Lung (tissue), 12 donors: Measurements from ENCODE around the gene B3GNT7. TPM values are rescaled to one million over a fixed set of nuclear protein-coding genes. Genes with fewer than 3 reads are reported as not detected.

Experiments used
- ATAC-seq: fragments of 200-7000 bp; cut with Tn5 transposase; one replicate; pipeline ENCODE4 v1.9.1; 2020; ENCODE audit warnings: moderate number of reproducible peaks; ENCODE audit not compliant: insufficient read depth, low FRiP score
- DNase-seq, 3 donors: peaks; one replicate each; pipeline ENCODE4 v3.0.0-alpha.2; 2013 to 2017
- H3K27ac ChIP-seq, 2 donors: one replicate each; pipeline ENCODE4 v1.5.1; 2013; ENCODE audit warnings: mild to moderate bottlenecking in 2 of 2, moderate library complexity in 2 of 2, control low read depth in 1 of 2, inconsistent platforms in 1 of 2, low read depth in 1 of 2, low read length in 1 of 2
- H3K27me3 ChIP-seq, 3 donors: one replicate each; pipeline ENCODE4 v1.5.1; 2013; ENCODE audit warnings: low read length in 2 of 3; ENCODE audit not compliant: control insufficient read depth in 3 of 3, insufficient read depth in 3 of 3
- H3K36me3 ChIP-seq, 4 donors: one replicate each; pipeline ENCODE4 v1.5.1; 2013; ENCODE audit warnings: low read length in 4 of 4, mild to moderate bottlenecking in 1 of 4, moderate library complexity in 1 of 4; ENCODE audit not compliant: control insufficient read depth in 4 of 4, insufficient read depth in 4 of 4
- H3K4me1 ChIP-seq, 5 donors: one replicate each; pipeline ENCODE4 v1.5.1; 2013; ENCODE audit warnings: low read length in 5 of 5, mild to moderate bottlenecking in 2 of 5, moderate library complexity in 1 of 5; ENCODE audit not compliant: control insufficient read depth in 5 of 5, insufficient read depth in 5 of 5
- H3K4me3 ChIP-seq: one replicate; pipeline ENCODE4 v1.5.1; 2013; ENCODE audit warnings: mild to moderate bottlenecking, control low read depth, moderate library complexity
- H3K9ac ChIP-seq, 2 donors: one replicate each; pipeline ENCODE4 v1.5.1; 2013; ENCODE audit warnings: low read length in 2 of 2, control low read depth in 1 of 2; ENCODE audit not compliant: insufficient read depth in 1 of 2
- H3K9me3 ChIP-seq, 4 donors: one replicate each; pipeline ENCODE4 v1.5.1; 2013; ENCODE audit warnings: low read length in 3 of 4, mild to moderate bottlenecking in 1 of 4, moderate library complexity in 1 of 4; ENCODE audit not compliant: control insufficient read depth in 4 of 4, insufficient read depth in 3 of 4
- WGBS, 2 donors: extraction: QIAGEN DNeasy Blood & Tissue Kit; methylation state at CpG; one replicate each; pipeline ENCODE4 v1.1.7; 2013; 5-methylcytosine and 5-hydroxymethylcytosine counted together
- polyA plus RNA-seq, 2 donors: library from polyadenylated mRNA; stranded (reverse); fragments of 200-250 nt; gene quantifications; one replicate each; pipeline ENCODE4 v1.2.1, GENCODE V29; 2013
- total RNA-seq, 2 donors: library from RNA; depleted of rRNA in 1 of 2; stranded (reverse); fragments of >200 nt in 1 of 2; gene quantifications; one replicate each; pipeline ENCODE4 v1.2.1, GENCODE V29; 2014 to 2021
- TF ChIP-seq, protein P1 (sequence below): IDR thresholded peaks from 2 replicates; pipeline ENCODE4 v1.5.1; 2012; ENCODE audit warnings: mild to moderate bottlenecking; ENCODE audit errors: control extremely low read depth, extremely low read depth
- donor health status: control.
- donor health status: control.
- donor health status: Bipolar disorder and iron deficiency.
- donor health status: healthy.
- donor health status: DM: yes; HTN: yes; CAD: no.

The B3GNT7 gene
- total and polyA plus RNA-seq, 4 donors, result 18.9 to 73.7 (median 27.5) TPM

GRCh38 chr2:231380307-231380706, 15.2 kb upstream of the B3GNT7 start:
- 92 to 94% methylated on average over 10 of the region's 10 CpGs for WGBS, 2 donors
- Histone ChIP-seq H3K36me3 (peaks cover 0 to 1% (median 0%) of the 10 kb centered on the region in 4 donors), H3K27ac (no peak overlapping the region), H3K4me3 (no peak overlapping the region), H3K9me3 (peaks cover 0 to 4% (median 2%) of the 10 kb centered on the region in 4 donors), H3K27me3 (peaks cover 0 to 3% (median 0%) of the 10 kb centered on the region in 3 donors), H3K4me1 (no peaks in the 10 kb centered on the region), H3K9ac (no peak overlapping the region)
- TF ChIP-seq, protein P1, sequence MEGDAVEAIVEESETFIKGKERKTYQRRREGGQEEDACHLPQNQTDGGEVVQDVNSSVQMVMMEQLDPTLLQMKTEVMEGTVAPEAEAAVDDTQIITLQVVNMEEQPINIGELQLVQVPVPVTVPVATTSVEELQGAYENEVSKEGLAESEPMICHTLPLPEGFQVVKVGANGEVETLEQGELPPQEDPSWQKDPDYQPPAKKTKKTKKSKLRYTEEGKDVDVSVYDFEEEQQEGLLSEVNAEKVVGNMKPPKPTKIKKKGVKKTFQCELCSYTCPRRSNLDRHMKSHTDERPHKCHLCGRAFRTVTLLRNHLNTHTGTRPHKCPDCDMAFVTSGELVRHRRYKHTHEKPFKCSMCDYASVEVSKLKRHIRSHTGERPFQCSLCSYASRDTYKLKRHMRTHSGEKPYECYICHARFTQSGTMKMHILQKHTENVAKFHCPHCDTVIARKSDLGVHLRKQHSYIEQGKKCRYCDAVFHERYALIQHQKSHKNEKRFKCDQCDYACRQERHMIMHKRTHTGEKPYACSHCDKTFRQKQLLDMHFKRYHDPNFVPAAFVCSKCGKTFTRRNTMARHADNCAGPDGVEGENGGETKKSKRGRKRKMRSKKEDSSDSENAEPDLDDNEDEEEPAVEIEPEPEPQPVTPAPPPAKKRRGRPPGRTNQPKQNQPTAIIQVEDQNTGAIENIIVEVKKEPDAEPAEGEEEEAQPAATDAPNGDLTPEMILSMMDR, result no peak
- no peak for DNase-seq
- ATAC-seq, result no peak

DNA sequence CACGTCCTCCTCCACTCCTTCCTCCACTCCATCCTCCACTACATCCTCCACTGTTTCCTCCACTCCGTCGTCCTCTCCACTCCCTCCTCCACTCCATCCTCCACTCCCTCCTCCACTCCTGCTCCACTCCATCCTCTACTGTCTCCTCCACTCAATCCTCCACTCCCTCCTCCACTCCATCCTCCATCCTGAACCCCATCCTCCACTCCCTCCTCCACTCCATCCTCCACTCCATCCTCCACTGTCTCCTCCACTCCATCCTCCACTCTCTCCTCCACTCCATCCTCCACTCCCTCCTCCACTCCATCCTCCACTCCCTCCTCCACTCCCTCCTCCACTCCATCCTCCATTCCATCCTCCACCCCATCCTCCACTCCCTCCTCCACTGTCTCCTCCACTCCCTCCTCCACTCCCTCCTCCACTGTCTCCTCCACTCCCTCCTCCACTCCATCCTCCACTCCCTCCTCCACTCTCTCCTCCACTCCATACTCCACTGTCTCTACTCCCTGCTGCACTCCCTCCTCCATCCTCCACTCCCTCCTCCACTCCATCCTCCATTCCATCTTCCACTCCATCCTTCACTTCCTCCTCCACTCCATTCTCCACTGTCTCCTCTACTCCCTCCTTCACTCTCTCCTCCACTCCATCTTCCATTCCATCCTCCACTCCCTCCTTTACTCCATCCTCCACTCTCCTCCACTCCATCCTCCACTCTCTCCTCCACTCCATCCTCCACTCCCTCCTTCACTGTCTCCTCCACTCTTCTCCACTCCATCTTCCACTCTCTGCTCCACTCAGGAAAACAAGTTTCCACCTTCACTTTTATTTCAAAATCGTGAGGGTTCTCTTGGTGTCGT, 14.3 kb upstream of the B3GNT7 start:
- WGBS, 2 donors, result 90 to 91% methylated on average over 5 of the region's 5 CpGs
- TF ChIP-seq, protein P1, result no peak
- Histone ChIP-seq H3K9ac (no peak overlapping the region), H3K36me3 (peaks cover 0 to 1% (median 0%) of the 10 kb centered on the region in 4 donors), H3K4me1 (no peaks in the 10 kb centered on the region), H3K27ac (no peak overlapping the region), H3K4me3 (no peak overlapping the region), H3K27me3 (peaks cover 0 to 3% (median 0%) of the 10 kb centered on the region in 3 donors), H3K9me3 (peaks cover 0 to 4% (median 3%) of the 10 kb centered on the region in 4 donors)
- DNase-seq, result no peak
- no peak for ATAC-seq

GRCh38 chr2:231382116-231382515, 13.4 kb upstream of the B3GNT7 start:
- no peaks in the 10 kb centered on the region for H3K4me1 ChIP-seq
- ATAC-seq (no peak), DNase-seq (no peak)
- H3K27me3 ChIP-seq, result no peaks in the 10 kb centered on the region
- peaks cover 0 to 1% (median 0%) of the 10 kb centered on the region in 4 donors for H3K36me3 ChIP-seq
- no peak overlapping the region for H3K27ac ChIP-seq
- H3K4me3 ChIP-seq, result no peak overlapping the region
- 91 to 95% methylated on average over 8 of the region's 8 CpGs for WGBS, 2 donors
- TF ChIP-seq, protein P1, result no peak
- H3K9me3 ChIP-seq, result peaks cover 0 to 4% (median 3%) of the 10 kb centered on the region in 4 donors
- no peak overlapping the region for H3K9ac ChIP-seq
